Neuron (in vitro differentiated cells): ENCODE data around the gene PHF10.
"Not testable (repeated sequence)": the region's sequence is repeated elsewhere in the genome, so short reads cannot be mapped to it uniquely, and the experiment has no call there.

Experiments
- H2AFZ ChIP-seq: one replicate; pipeline ENCODE4 v1.6.1; 2013; ENCODE audit warnings: low read depth, mild to moderate bottlenecking, inconsistent platforms, low read length, moderate library complexity
- H3K27me3 ChIP-seq: one replicate; pipeline ENCODE4 v1.6.1; 2013; ENCODE audit warnings: low read length; ENCODE audit not compliant: insufficient read depth
- H3K36me3 ChIP-seq: one replicate; pipeline ENCODE4 v1.6.1; 2013; ENCODE audit warnings: low read length; ENCODE audit not compliant: insufficient read depth
- H3K4me1 ChIP-seq: one replicate; pipeline ENCODE4 v1.6.1; 2013; ENCODE audit warnings: low read length; ENCODE audit not compliant: insufficient read depth
- H3K4me3 ChIP-seq: 2 replicates; pipeline ENCODE4 v1.5.1; 2013; ENCODE audit warnings: mild to moderate bottlenecking, low read length, moderate library complexity
- H3K9me3 ChIP-seq: one replicate; pipeline ENCODE4 v1.6.1; 2013; ENCODE audit warnings: low read length

The PHF10 gene

GRCh38 chr6:169724494-169725124 lies at the start of gene PHF10:
Gene PHF10, minus strand, starts transcription at chr6:169724500. Its CDS starts 569 bp downstream, at chr6:169723931.
- Histone ChIP-seq H3K4me3 (peak within 1 kb of the TSS; percentile 90), H3K36me3 (peaks cover 7% of the 10 kb centered on the region), H3K9me3 (no peaks in the 10 kb centered on the region), H2AFZ (peak within 1 kb of the TSS; percentile 37), H3K27me3 (no peaks in the 10 kb centered on the region), H3K4me1 (peaks cover 38% of the 10 kb centered on the region)

GRCh38 chr6:169766921-169767736 lies 42.8 kb upstream of the PHF10 start:
- Histone ChIP-seq H3K36me3 (peaks cover 46% of the 10 kb centered on the region), H3K4me1 (no peaks in the 10 kb centered on the region), H3K4me3 (no peak overlapping the region), H3K27me3 (no peaks in the 10 kb centered on the region), H2AFZ (no peak overlapping the region), H3K9me3 (no peaks in the 10 kb centered on the region)

- Histone ChIP-seq H2AFZ (no peak overlapping the region), H3K4me1 (no peaks in the 10 kb centered on the region), H3K27me3 (no peaks in the 10 kb centered on the region), H3K36me3 (peaks cover 46% of the 10 kb centered on the region), H3K4me3 (no peak overlapping the region), H3K9me3 (no peaks in the 10 kb centered on the region)
These were observed 41.9 kb upstream of the PHF10 start for GRCh38 chr6:169766232-169766631.

- peaks cover 50% of the 10 kb centered on the region for H3K36me3 ChIP-seq
- H3K9me3 ChIP-seq, H3K4me1 ChIP-seq, H3K27me3 ChIP-seq, H3K4me3 ChIP-seq, H2AFZ ChIP-seq: not testable (repeated sequence)
These were observed 41.5 kb upstream of the PHF10 start for GRCh38 chr6:169765789-169766188.

- H3K9me3 ChIP-seq = no peaks in the 10 kb centered on the region
- no peaks in the 10 kb centered on the region for H3K27me3 ChIP-seq
- no peak overlapping the region for H3K4me3 ChIP-seq
- no peaks in the 10 kb centered on the region for H3K4me1 ChIP-seq
- peaks cover 62% of the 10 kb centered on the region for H3K36me3 ChIP-seq
- no peak overlapping the region for H2AFZ ChIP-seq
These were observed 39.6 kb upstream of the PHF10 start for GRCh38 chr6:169763881-169764280.

- Histone ChIP-seq H3K9me3 (no peaks in the 10 kb centered on the region), H3K27me3 (no peaks in the 10 kb centered on the region), H3K36me3 (peaks cover 63% of the 10 kb centered on the region), H3K4me3 (no peak overlapping the region), H2AFZ (no peak overlapping the region), H3K4me1 (no peaks in the 10 kb centered on the region)
These were observed 39.0 kb upstream of the PHF10 start for GRCh38 chr6:169763308-169763707.

- Histone ChIP-seq H3K4me3 (no peak overlapping the region), H3K9me3 (no peaks in the 10 kb centered on the region), H3K4me1 (peaks cover 16% of the 10 kb centered on the region)
These were observed 30.9 kb upstream of the PHF10 start for GRCh38 chr6:169755162-169755561.

GRCh38 chr6:169752074-169752623 lies 27.8 kb upstream of the PHF10 start:
- no peaks in the 10 kb centered on the region for H3K9me3 ChIP-seq
- H2AFZ ChIP-seq = peak overlapping the region; percentile 72
- H3K4me3 ChIP-seq = peak overlapping the region; percentile 92
- H3K4me1 ChIP-seq = peaks cover 17% of the 10 kb centered on the region
- H3K27me3 ChIP-seq = no peaks in the 10 kb centered on the region
- H3K36me3 ChIP-seq = peaks cover 2% of the 10 kb centered on the region

More at GRCh38 chr6:169755162-169755561, 30.9 kb upstream of the PHF10 start:
- no peaks in the 10 kb centered on the region for H3K27me3 ChIP-seq
- H2AFZ ChIP-seq = no peak overlapping the region
- H3K36me3 ChIP-seq = peaks cover 17% of the 10 kb centered on the region

GRCh38 chr6:169751242-169752073 lies 27.2 kb upstream of the PHF10 start, which contains the start of the genes DYNLT2 and ERMARD:
Gene DYNLT2, minus strand, starts transcription at chr6:169751572. Its CDS starts 114 bp downstream, at chr6:169751458.
Gene ERMARD, plus strand, starts transcription at chr6:169751622. Its CDS starts 36 bp downstream, at chr6:169751658.
- Histone ChIP-seq H3K4me3 (peak within 1 kb of the TSS; percentile 92), H3K9me3 (peaks cover 4% of the 10 kb centered on the region), H3K27me3 (no peaks in the 10 kb centered on the region), H3K4me1 (peaks cover 17% of the 10 kb centered on the region), H3K36me3 (no peaks in the 10 kb centered on the region), H2AFZ (peak within 1 kb of the TSS; percentile 72)

GRCh38 chr6:169746556-169746955 lies 22.3 kb upstream of the PHF10 start:
- peaks cover 4% of the 10 kb centered on the region for H3K9me3 ChIP-seq
- no peak overlapping the region for H3K4me3 ChIP-seq
- H3K27me3 ChIP-seq = no peaks in the 10 kb centered on the region
- H3K4me1 ChIP-seq = peaks cover 4% of the 10 kb centered on the region
- no peak overlapping the region for H2AFZ ChIP-seq
- no peaks in the 10 kb centered on the region for H3K36me3 ChIP-seq

GRCh38 chr6:169745405-169745804 lies 21.1 kb upstream of the PHF10 start:
- H3K4me1 ChIP-seq = peaks cover 4% of the 10 kb centered on the region
- no peaks in the 10 kb centered on the region for H3K27me3 ChIP-seq
- H3K4me3 ChIP-seq = no peak overlapping the region
- H2AFZ ChIP-seq = no peak overlapping the region
- peaks cover 4% of the 10 kb centered on the region for H3K9me3 ChIP-seq
- H3K36me3 ChIP-seq = no peaks in the 10 kb centered on the region

- Histone ChIP-seq H3K4me3 (no peak overlapping the region), H3K4me1 (no peaks in the 10 kb centered on the region), H3K36me3 (no peaks in the 10 kb centered on the region), H3K9me3 (no peaks in the 10 kb centered on the region), H3K27me3 (no peaks in the 10 kb centered on the region), H2AFZ (no peak overlapping the region)
These were observed 17.0 kb upstream of the PHF10 start for GRCh38 chr6:169741344-169741743.
